ENCODE measurements around the gene MINDY3. TPM values are rescaled to one million over a fixed set of nuclear protein-coding genes. Genes with fewer than 3 reads are reported as not detected.
"Not testable (repeated sequence)": the region's sequence is repeated elsewhere in the genome, so short reads cannot be mapped to it uniquely, and the experiment has no call there.

MINDY3 gene
- total and polyA plus RNA-seq, 2 donors from 2014 or later: 22.2 to 31.5 TPM

- Histone ChIP-seq H3K36me3 (ENCODE audit: control insufficient read depth in 2 of 3, insufficient read depth in 3 of 3, low read length in 3 of 3) (no peaks in the 10 kb centered on the region), H3K4me1 (ENCODE audit: control insufficient read depth in 2 of 3, insufficient read depth in 2 of 3, low read depth in 1 of 3, low read length in 3 of 3) (peaks cover 0 to 4% (median 2%) of the 10 kb centered on the region in 3 donors), H3K27ac (ENCODE audit: low read depth in 2 of 2, low read length in 2 of 2) (no peak overlapping the region), H3K9ac (ENCODE audit: low read length in 3 of 3) (no peak overlapping the region), H3K4me3 (ENCODE audit: low read length in 3 of 3) (no peak overlapping the region), H3K27me3 (ENCODE audit: control insufficient read depth, insufficient read depth, low read length) (no peaks in the 10 kb centered on the region), H3K9me3 (ENCODE audit: control insufficient read depth in 2 of 3, insufficient read depth in 1 of 3, low read length in 3 of 3) (no peaks in the 10 kb centered on the region)
- intact Hi-C loops (cut with DNase I): no loop called here
- DNase-seq: no peak
- FAIRE-seq: no peak
- TF ChIP-seq CTCF (IDR thresholded peaks at IDR 0.05; ENCODE audit: borderline replicate concordance, extremely low read depth, insufficient read depth): no peak
Measured at GRCh38 chr10:15856328-15857015, 3.8 kb downstream of the MINDY3 start.

- Histone ChIP-seq H3K36me3 (ENCODE audit: control insufficient read depth in 2 of 3, insufficient read depth in 3 of 3, low read length in 3 of 3) (no peaks in the 10 kb centered on the region), H3K9me3 (ENCODE audit: control insufficient read depth in 2 of 3, insufficient read depth in 1 of 3, low read length in 3 of 3) (no peaks in the 10 kb centered on the region), H3K4me3 (ENCODE audit: low read length in 3 of 3) (no peak overlapping the region), H3K9ac (ENCODE audit: low read length in 3 of 3) (no peak overlapping the region), H3K4me1 (ENCODE audit: control insufficient read depth in 2 of 3, insufficient read depth in 2 of 3, low read depth in 1 of 3, low read length in 3 of 3) (peaks cover 0 to 2% (median 0%) of the 10 kb centered on the region in 3 donors), H3K27ac (ENCODE audit: low read depth in 2 of 2, low read length in 2 of 2) (no peak overlapping the region), H3K27me3 (ENCODE audit: control insufficient read depth, insufficient read depth, low read length) (no peaks in the 10 kb centered on the region)
- DNase-seq (no peak), FAIRE-seq (no peak)
- TF ChIP-seq CTCF (IDR thresholded peaks at IDR 0.05; ENCODE audit: borderline replicate concordance, extremely low read depth, insufficient read depth): no peak
- intact Hi-C loops (cut with DNase I): no loop called here
Measured at GRCh38 chr10:15853800-15854199, 6.5 kb downstream of the MINDY3 start.

GRCh38 chr10:15852111-15852557 is 8.2 kb downstream of the MINDY3 start:
- Histone ChIP-seq H3K9ac (ENCODE audit: low read length in 3 of 3) (no peak overlapping the region), H3K9me3 (ENCODE audit: control insufficient read depth in 2 of 3, insufficient read depth in 1 of 3, low read length in 3 of 3) (no peaks in the 10 kb centered on the region), H3K4me1 (ENCODE audit: control insufficient read depth in 2 of 3, insufficient read depth in 2 of 3, low read depth in 1 of 3, low read length in 3 of 3) (peaks cover 0 to 2% (median 0%) of the 10 kb centered on the region in 3 donors), H3K27ac (ENCODE audit: low read depth in 2 of 2, low read length in 2 of 2) (no peak overlapping the region), H3K4me3 (ENCODE audit: low read length in 3 of 3) (no peak overlapping the region), H3K36me3 (ENCODE audit: control insufficient read depth in 2 of 3, insufficient read depth in 3 of 3, low read length in 3 of 3) (no peaks in the 10 kb centered on the region), H3K27me3 (ENCODE audit: control insufficient read depth, insufficient read depth, low read length) (no peaks in the 10 kb centered on the region)
- intact Hi-C loops (cut with DNase I): no loop called here
- FAIRE-seq (no peak), DNase-seq (no peak)
- TF ChIP-seq CTCF (IDR thresholded peaks at IDR 0.05; ENCODE audit: borderline replicate concordance, extremely low read depth, insufficient read depth): no peak

- FAIRE-seq; H3K4me3 ChIP-seq (ENCODE audit: low read length in 3 of 3); H3K4me1 ChIP-seq (ENCODE audit: control insufficient read depth in 2 of 3, insufficient read depth in 2 of 3, low read depth in 1 of 3, low read length in 3 of 3); DNase-seq; intact Hi-C loops (cut with DNase I); H3K9me3 ChIP-seq (ENCODE audit: control insufficient read depth in 2 of 3, insufficient read depth in 1 of 3, low read length in 3 of 3); H3K36me3 ChIP-seq (ENCODE audit: control insufficient read depth in 2 of 3, insufficient read depth in 3 of 3, low read length in 3 of 3); H3K27me3 ChIP-seq (ENCODE audit: control insufficient read depth, insufficient read depth, low read length); H3K27ac ChIP-seq (ENCODE audit: low read depth in 2 of 2, low read length in 2 of 2); H3K9ac ChIP-seq (ENCODE audit: low read length in 3 of 3): not testable (repeated sequence)
Measured at GRCh38 chr10:15850337-15850978, 9.8 kb downstream of the MINDY3 start.
